GM18505 (cell line): ENCODE results near the gene ADGRD2.

Experiments
- ATAC-seq: cut with Tn5 transposase; IDR thresholded peaks from one replicate; pipeline ENCODE4 v1.9.1; 2021; ENCODE audit not compliant: unreplicated experiment
- POLR2A ChIP-seq: IDR thresholded peaks from 4 replicates; pipeline ENCODE4 v1.6.1; 2011; ENCODE audit warnings: borderline replicate concordance; ENCODE audit not compliant: insufficient read depth, insufficient read length; ENCODE audit errors: extremely low read depth

ADGRD2 gene

DNA sequence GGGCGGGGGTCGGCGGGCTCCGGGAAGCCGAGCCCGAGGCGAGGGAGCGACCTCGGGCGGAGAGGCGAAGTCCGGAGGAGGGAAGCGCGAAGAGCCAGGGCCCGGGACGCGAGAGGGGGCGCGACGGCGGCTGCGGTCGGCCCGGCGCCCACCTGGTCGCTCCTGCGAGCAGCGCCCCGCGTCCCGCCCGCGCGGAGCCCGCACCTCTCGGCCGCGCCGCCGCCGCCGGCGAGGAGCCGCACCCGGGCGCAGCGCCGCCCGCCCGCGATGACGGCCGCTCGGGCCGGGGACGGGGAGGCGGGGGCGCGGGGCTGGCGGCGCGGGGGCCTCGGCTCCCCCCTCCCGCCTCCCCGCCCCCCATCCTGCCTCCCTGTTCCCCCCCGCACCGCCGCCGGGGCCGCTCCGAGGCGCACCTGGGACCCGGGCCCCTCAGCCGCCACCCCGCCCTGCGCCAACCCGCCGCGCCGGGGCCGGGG is 54.3 kb downstream of the ADGRD2 start:
- TF ChIP-seq POLR2A: no peak
- no peak for ATAC-seq

DNA sequence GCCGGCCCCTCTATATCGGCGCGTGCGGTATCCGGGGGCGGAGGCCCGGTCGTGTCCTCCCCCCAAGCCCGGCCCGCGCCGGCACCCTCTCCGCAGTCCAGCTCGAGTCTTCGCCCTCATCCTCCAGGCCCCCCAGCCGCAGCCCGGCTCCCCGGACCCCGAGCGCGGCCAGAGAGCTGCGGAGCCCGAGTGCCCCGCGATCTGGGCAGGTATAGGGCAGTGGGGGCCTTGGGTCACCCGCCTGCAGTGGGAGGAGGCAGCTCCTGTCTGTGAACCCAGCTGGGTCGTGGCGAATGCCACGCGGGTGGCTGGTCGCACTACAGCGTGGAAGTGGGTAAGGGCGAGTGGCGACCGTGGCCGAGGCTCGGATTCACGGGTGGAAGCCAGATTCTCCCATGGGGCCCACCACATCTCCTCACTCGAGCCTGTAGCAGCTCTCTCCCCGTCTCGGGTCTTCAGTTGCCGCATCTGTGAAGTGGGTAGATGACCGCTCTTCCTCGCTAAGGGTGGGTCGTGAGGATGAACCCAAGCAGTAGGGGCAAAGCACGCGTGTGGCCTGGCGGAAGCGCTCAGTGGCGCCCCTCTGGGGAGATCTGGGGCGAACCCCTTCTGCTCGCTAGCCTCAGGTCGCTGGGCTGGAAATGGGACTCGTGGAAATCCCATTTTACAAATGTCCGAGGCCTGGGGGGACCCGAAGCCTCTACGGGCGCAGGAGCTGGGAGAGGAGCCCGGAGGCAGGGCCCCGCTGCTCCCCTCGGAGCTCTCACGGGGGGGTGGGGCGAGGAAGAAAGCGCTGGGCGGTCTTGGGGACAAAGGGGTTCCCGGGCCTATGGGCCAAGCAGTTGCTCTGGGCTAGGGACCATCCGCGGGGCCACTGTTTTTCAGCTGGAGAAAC is 55.0 kb downstream of the ADGRD2 start:
- TF ChIP-seq POLR2A: no peak
- ATAC-seq: no peak

DNA sequence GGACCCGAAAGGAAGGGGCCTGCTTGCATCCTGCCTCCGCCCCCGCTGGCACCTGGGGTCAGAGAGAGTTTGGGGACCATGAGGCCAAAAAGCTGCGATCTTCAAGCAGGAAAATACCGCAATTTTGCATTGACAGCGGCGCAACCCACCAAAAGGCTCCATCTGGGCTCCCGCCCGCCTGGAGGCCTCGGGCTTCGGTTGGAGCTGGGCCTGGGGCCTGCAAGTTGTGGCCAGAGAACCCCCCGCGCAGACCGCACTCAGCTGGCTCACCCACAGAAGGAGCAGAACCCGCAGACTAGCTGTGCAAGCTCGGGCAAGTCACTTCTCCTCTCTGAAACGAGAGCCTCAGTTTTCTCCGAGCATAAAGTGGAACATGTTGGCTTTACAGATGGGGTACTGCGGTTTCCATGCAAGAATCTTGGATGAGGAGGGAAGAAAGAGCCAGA is 55.7 kb downstream of the ADGRD2 start:
- no peak for TF ChIP-seq POLR2A
- ATAC-seq: no peak

DNA sequence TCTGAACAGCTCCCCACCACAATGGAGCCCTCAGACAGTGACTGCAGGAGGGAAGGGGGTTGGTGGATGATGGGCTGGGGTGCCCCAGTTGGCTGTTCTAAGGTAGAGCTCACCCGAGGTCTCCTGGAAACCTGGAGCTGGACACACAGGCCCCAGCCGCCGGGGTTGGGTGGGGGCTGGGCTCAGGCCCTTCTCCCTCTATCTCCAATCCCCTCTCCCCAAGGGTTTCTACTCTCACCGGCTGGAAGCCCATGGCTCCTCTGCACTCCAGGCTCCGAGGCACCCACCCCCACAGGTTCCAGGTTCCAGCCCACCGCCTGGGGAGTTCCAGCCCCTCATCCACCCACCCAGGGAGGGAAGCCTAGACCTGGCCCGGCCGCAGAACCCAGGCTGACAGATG is 56.2 kb downstream of the ADGRD2 start:
- no peak for ATAC-seq
- no peak for TF ChIP-seq POLR2A

DNA sequence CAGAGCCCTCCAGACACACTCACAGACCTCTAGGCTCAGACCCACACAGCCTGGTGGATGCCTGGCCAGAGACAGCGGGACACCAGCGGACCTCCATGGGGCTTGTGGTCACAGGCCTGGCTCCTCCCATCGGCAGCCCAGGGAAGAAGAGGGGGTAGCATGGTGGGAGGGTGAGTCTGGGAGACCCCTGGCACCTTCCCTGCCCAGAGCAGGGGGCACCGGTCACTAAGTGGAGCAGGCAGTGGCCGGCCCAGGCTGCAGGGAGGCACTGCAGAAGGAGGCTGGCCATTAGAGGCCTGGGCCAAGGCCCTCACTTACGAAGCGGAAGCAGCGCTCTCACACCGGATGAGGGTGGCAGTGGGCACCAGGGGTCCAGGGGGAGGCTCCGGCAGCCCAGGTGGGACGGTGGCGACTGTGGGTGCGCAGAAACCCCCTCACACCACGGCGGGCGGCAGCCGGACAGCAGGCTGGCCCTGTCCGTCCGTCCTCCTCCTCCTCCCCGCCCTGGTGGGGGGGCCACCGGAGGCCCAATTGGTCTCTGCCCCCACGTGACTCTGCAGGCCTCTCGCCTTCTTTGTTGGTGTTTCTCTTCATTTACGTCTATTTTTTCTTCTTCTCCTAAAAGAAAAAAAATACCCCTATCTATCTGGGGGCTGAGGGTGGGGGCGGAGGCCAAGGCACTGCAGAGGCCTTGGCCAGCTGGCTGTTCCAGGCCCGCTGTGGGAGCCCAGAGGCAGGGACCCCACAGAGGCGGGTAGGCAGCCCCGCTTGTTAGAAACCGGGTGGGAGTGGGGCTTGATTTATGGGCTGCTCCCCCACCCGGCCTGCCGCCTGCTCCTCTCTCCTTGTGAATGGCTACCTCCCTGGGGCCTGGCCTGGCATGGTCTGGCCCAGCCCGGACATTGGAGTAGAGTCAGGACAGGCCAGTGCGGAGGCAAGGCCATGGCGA is 57.0 kb downstream of the ADGRD2 start, which contains the start of gene NR5A1:
Gene NR5A1 (minus strand): TSS at position 469 of the 949 bp plus-strand sequence. CDS start 4,004 bp downstream, outside the sequence.
- no peak for TF ChIP-seq POLR2A
- ATAC-seq: no peak

DNA sequence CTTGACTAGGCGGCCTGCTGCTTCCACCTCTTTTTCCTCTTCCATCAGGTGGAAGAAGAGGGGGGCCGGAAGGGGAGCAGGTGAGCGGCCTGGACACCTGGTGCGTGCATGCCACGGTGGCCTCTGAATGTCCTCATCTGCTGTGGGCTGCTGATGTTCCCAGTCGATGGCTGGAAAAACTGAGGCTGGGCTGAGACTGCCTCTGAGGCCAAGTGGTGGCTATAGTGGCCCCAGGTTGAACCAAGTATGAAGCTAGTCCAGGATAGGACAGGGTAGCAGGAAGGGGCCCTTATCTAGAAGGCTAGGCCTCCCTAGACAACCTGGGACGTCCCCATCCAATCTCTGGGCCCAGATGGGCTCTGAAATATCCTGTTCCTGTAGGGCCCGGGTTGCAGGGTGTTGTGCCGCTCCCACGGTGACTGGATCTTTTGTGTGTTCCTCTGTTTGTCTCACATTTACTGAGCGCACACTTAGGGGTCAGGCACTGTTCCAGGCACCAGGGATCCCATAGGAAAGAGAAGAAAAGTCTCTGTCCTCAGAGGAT is 57.7 kb downstream of the ADGRD2 start:
- TF ChIP-seq POLR2A: no peak
- ATAC-seq: no peak

DNA sequence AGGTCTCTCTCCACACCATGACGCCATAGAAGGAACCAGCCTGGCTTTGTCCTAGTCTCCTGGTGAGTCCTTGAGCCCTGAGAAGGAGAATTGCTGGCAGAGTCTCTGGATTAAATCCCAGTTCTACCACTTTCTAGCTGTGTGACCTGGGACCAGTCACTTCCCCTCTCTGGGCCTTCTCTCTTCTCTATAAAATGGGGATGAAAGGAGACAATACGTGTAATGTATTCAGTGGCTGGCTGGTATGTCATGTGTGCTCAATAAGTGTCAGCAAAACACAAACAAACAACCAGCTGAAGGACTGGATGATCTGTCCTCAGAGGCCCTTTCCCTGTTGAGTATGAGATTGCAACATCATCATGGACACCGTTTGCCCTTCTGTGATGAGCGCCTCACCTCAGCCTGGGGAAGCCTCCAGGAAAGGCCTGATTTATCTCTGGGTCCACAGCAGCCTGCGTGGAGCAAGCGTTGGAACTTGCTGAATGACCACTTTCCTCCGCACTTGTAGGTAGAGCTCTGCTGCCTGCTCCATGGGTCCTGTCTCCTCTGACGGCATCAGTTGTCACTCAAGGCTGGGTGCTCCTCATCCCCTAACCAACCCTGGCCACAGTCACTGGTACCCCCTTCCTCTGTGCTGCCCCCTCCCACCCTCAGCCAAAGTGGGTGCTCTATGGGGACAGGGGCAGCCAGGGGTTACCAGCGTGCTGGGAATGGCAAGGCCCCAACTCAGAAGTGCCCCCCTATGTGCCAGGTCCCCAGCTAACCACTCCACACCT is 60.6 kb downstream of the ADGRD2 start:
- no peak for ATAC-seq
- no peak for TF ChIP-seq POLR2A

DNA sequence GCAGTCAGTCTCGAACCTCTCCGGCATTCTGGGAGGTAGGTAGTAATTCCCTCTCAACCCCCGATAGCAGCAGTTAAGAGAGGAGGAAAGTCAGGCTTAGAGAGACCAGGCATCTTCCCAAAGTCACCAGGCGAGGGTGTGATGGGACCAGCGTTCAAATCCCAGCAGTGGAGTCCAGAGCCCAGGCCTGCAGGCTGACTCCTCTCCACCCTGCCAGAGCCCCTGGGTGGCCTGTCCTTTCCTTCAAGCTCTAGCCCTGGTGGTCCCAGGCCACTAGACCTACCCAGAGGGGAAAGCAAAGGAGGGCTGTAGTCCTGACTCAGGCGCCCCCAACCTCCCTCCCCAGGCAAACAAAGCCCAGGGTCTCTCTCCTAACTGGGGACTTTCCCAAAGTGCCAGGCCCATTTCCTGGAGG is 61.2 kb downstream of the ADGRD2 start:
- no peak for ATAC-seq
- no peak for TF ChIP-seq POLR2A

DNA sequence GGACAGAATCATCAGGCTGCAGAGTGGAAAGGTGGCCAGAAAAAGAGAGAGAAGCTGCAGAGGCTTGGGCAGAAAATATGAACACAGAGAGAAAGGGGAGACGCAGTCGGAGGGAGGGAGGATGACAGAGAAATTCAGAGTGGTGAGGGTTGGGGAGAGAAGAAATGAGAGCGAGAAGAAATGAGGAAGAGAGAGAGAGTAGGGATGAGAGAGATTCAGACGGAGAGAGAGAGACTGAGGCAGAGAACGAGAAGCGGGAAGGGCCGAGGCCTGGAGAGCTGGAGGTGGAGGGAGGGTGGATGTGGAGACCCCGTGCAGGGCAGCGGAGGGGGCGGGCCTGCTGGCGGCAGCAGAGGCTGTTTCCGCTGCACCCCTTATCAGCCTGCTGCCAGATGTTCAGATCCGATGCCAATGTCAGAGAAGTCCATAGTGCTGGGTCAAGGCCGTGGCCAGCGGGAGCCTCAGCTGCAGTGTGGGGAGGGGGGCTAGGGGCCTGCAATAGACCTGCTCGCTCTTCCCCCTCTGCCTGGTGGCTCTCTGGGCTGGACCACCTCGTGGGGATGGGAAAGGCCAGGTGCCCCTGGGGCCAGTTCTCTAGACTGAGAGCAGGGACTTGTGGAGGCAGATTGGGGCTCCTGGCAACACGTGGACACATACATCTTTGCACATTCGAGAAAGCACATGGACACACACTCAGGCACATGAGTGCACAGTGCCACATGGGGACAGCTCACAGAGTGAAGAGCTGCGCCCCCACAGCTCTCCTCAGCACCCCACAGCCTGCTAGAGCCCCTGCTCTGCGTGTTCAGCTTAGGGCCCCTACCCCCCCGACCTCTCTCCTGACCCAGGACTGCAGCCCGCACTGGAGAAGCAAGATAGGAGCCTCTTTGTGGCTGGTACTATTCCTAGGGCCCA is 61.9 kb downstream of the ADGRD2 start:
- TF ChIP-seq POLR2A: no peak

DNA sequence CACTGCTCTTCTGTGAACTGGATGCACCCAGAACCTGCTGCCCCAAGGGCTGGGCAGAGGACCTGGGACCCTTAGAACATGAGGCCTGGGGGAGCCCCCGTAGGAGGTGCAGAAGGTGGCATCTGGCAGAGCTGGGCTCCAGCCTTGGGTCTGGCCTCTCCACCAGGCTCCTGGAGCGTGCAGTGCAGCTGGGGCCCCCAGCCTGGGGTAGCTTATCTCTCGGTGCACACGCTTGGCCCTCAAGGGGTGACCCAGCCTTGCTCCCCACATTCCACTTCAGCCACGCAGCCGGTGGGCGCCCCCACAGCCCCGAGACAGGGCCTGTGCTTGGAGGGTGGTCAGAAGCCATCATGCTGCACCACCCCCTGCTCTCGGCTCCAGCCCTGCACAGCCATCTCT is 62.6 kb downstream of the ADGRD2 start:
- TF ChIP-seq POLR2A: no peak
- ATAC-seq: no peak

More for the DNA sequence above, 61.9 kb downstream of the ADGRD2 start:
- ATAC-seq: no peak

DNA sequence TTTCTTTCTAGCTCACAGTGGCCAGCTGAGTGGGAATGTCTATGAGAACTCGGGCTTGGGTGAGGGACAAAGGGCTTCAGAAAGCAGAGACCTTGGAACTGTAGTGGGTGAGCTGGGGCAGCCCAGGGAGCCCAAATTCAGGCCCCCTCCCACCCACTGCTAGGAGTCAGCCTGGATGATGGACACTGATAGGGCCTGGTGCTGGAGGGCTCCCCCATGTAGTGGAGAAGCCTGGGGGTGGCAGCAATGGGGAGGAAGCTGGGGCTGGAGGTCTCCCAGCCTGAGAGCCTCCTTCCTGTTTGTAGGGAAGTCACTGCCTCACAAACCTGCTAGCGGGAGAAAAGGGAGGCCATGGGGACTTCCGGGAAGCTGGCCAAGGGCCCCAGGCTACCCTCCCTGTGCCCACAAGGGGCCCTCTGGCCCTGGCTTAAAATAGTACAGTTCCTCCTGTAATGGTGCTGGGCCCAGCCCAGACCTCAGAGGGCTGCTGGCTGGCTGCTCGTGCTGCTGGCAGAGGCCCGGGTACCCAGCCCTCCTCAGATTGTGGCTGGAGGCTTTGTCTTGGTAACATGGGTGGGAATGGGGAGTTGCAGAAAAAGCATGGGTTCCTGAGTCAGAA is 63.2 kb downstream of the ADGRD2 start:
- no peak for ATAC-seq

DNA sequence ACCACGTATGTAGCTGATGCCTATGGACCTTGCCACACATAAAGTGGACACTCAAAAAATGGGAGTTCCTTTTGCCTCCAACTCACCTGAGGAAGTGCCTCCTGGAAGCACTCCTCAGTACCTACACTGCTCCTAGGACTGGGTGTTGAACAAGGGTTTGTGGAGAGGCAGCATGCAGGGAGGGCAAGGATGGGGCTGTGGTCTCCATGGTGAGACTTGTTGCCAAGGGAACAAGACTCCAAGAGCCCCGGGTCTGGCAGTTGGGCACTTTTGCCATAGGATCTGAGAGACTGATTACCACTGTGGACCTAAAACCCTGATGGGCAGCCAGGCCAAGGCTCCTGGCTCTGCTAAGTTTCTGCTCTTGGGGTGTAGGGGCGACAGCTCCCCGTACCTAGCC is 63.9 kb downstream of the ADGRD2 start:
- no peak for ATAC-seq
- TF ChIP-seq POLR2A: no peak

More for the DNA sequence above, 63.2 kb downstream of the ADGRD2 start:
- no peak for TF ChIP-seq POLR2A

DNA sequence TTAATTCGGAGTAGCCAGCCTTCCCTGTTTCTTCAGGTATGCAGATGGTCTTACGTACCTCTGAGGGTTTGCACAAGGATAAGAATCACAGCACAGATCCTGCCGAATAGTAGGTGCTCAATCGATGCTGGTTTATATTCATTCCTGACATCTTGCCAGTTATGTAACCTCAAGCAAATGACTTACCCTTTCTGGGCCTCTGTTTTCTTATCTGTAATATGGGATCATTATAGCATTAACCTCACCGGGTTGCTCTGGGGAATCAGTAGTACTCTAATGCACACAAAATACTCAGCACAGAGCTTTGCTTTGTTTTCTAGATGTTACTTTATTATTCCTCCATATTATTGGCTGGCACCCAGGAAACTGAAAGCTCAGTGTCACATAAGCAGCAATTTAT is 64.6 kb downstream of the ADGRD2 start:
- no peak for TF ChIP-seq POLR2A

More for the DNA sequence above, 64.6 kb downstream of the ADGRD2 start:
- ATAC-seq: no peak
